ENCODE measurements around the gene SWAP70.

DNA sequence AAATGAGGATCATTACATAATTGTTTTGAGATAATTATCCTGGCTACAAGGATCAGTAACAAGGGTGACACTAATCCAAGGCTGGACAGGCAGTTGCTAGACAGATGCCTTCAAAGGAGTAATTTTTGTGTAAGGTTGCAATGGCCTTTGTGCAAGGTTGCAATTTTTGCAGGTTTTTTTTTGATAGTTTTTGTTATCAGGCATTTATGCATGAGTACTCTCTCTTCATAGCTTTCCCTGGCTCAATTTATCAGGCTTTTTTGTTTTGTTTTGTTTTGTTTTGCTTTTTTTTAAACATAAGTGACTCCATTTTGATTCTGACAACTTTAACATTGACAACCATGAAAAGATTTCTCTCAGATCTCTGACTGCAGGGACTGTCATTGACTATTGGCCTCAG, 110.2 kb downstream of the SWAP70 start:
- TF ChIP-seq TAF1 (IDR thresholded peaks at IDR 0.05; ENCODE audit: control insufficient read depth, extremely low read depth, insufficient read depth, low read length, severe bottlenecking) = no peak
- TF ChIP-seq SMC3 (conservative IDR thresholded peaks at IDR 0.05; ENCODE audit: insufficient read depth, low read depth, low read length) = no peak
- no peak for TF ChIP-seq POLR2B (IDR thresholded peaks at IDR 0.05; ENCODE audit: low read depth, partially characterized antibody)
- TF ChIP-seq, protein P1, sequence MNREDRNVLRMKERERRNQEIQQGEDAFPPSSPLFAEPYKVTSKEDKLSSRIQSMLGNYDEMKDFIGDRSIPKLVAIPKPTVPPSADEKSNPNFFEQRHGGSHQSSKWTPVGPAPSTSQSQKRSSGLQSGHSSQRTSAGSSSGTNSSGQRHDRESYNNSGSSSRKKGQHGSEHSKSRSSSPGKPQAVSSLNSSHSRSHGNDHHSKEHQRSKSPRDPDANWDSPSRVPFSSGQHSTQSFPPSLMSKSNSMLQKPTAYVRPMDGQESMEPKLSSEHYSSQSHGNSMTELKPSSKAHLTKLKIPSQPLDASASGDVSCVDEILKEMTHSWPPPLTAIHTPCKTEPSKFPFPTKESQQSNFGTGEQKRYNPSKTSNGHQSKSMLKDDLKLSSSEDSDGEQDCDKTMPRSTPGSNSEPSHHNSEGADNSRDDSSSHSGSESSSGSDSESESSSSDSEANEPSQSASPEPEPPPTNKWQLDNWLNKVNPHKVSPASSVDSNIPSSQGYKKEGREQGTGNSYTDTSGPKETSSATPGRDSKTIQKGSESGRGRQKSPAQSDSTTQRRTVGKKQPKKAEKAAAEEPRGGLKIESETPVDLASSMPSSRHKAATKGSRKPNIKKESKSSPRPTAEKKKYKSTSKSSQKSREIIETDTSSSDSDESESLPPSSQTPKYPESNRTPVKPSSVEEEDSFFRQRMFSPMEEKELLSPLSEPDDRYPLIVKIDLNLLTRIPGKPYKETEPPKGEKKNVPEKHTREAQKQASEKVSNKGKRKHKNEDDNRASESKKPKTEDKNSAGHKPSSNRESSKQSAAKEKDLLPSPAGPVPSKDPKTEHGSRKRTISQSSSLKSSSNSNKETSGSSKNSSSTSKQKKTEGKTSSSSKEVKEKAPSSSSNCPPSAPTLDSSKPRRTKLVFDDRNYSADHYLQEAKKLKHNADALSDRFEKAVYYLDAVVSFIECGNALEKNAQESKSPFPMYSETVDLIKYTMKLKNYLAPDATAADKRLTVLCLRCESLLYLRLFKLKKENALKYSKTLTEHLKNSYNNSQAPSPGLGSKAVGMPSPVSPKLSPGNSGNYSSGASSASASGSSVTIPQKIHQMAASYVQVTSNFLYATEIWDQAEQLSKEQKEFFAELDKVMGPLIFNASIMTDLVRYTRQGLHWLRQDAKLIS (CRISPR knock-in tag; IDR thresholded peaks at IDR 0.05) = no peak
- no peak for TF ChIP-seq RFX5 (IDR thresholded peaks at IDR 0.05; ENCODE audit: low read depth, low read length)
- TF ChIP-seq, protein P2, sequence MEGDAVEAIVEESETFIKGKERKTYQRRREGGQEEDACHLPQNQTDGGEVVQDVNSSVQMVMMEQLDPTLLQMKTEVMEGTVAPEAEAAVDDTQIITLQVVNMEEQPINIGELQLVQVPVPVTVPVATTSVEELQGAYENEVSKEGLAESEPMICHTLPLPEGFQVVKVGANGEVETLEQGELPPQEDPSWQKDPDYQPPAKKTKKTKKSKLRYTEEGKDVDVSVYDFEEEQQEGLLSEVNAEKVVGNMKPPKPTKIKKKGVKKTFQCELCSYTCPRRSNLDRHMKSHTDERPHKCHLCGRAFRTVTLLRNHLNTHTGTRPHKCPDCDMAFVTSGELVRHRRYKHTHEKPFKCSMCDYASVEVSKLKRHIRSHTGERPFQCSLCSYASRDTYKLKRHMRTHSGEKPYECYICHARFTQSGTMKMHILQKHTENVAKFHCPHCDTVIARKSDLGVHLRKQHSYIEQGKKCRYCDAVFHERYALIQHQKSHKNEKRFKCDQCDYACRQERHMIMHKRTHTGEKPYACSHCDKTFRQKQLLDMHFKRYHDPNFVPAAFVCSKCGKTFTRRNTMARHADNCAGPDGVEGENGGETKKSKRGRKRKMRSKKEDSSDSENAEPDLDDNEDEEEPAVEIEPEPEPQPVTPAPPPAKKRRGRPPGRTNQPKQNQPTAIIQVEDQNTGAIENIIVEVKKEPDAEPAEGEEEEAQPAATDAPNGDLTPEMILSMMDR (IDR thresholded peaks at IDR 0.05 in 2 of 3, conservative IDR thresholded peaks at IDR 0.05 in 1 of 3; ENCODE audit: insufficient read depth in 2 of 3, low read depth in 1 of 3, low read length in 3 of 3) = no peak
- TF ChIP-seq PHF20 (IDR thresholded peaks at IDR 0.05; ENCODE audit: partially characterized antibody) = no peak
- TF ChIP-seq ZNF282 (CRISPR knock-in tag; IDR thresholded peaks at IDR 0.05) = no peak

Measured in K562 (cell line).